ENCODE results near the gene FAM200C. TPM values are rescaled to one million over a fixed set of nuclear protein-coding genes. Genes with fewer than 3 reads are reported as not detected.
A peak's percentile ranks its signal among the peaks of the same experiment; 100 is the strongest.

Gene FAM200C
- total and polyA plus RNA-seq, 11 donors: 2.2 to 5.0 (median 3.4) TPM

DNA sequence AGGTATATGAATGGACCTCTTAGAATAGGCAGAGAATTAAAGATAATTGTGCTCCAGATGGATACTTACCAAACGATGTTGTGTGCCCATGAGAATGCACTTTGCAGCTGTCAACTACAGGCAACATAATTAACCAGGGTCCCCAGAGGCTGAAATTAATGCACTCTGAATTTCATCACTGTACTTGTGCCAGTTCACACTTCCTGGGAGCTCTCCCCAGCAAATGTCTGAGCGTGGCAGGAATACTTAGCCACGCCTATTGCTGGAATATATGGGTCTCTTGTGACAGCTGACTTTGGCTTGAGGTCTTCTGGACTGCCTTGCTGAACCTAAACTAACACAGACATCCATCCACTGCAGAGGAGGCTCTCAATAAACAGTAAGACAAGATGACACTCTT, 17.5 kb downstream of the FAM200C start:
- H3K9me3 ChIP-seq: peaks cover 0 to 9% (median 4%) of the 10 kb centered on the region in 12 donors
- no peaks in the 10 kb centered on the region for H3K27me3 ChIP-seq
- no peaks in the 10 kb centered on the region for H3K36me3 ChIP-seq
- intact Hi-C loops (cut with DNase I): loop anchor here in 1 of 10 donors (10.0 kb wide), 1 partner anchor 358 kb away; no protein-coding TSS in a partner anchor
- H3K4me3 ChIP-seq: no peak overlapping the region
- DNase-seq: no peak
- TF ChIP-seq, protein P1, sequence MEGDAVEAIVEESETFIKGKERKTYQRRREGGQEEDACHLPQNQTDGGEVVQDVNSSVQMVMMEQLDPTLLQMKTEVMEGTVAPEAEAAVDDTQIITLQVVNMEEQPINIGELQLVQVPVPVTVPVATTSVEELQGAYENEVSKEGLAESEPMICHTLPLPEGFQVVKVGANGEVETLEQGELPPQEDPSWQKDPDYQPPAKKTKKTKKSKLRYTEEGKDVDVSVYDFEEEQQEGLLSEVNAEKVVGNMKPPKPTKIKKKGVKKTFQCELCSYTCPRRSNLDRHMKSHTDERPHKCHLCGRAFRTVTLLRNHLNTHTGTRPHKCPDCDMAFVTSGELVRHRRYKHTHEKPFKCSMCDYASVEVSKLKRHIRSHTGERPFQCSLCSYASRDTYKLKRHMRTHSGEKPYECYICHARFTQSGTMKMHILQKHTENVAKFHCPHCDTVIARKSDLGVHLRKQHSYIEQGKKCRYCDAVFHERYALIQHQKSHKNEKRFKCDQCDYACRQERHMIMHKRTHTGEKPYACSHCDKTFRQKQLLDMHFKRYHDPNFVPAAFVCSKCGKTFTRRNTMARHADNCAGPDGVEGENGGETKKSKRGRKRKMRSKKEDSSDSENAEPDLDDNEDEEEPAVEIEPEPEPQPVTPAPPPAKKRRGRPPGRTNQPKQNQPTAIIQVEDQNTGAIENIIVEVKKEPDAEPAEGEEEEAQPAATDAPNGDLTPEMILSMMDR (IDR thresholded peaks at IDR 0.05): no peak
- no peak for TF ChIP-seq POLR2A (IDR thresholded peaks at IDR 0.05)
- ATAC-seq: no peak
- peaks cover 0 to 12% (median 0%) of the 10 kb centered on the region in 12 donors for H3K4me1 ChIP-seq
- WGBS, 4 donors: 61 to 71% (median 64%) methylated on average over 3 of the region's 3 CpGs
- H3K27ac ChIP-seq: no peak overlapping the region

DNA sequence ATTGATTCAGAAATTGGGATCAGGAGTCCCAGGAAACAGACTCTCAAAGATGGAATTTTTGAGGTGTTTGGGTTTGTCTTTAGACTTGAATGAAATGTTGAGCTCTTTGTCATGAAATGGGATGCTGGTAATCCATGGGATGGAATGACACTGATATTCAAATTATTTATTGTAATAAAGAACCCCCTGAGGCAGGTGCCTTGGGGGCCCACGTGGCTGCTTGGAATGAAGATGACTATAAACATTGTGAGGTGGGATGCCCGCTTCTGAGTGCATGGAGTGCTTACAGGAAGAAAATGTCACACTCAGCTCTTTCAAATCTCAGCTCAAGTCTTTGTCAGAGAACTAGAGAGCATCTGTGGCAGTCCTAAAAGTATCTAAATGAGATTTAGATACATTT, 19.8 kb downstream of the FAM200C start:
- TF ChIP-seq, protein P1 (IDR thresholded peaks at IDR 0.05): no peak
- no peak for DNase-seq
- 81 to 89% (median 84%) methylated on average over 2 of the region's 2 CpGs for WGBS, 4 donors
- Histone ChIP-seq H3K27me3 (no peaks in the 10 kb centered on the region), H3K4me1 (peaks cover 0 to 12% (median 0%) of the 10 kb centered on the region in 12 donors), H3K4me3 (no peak overlapping the region), H3K27ac (no peak overlapping the region), H3K36me3 (no peaks in the 10 kb centered on the region), H3K9me3 (no peaks in the 10 kb centered on the region)
- intact Hi-C loops (cut with DNase I): loop anchor here in 1 of 10 donors (10.0 kb wide), 1 partner anchor 355 kb away; no protein-coding TSS in a partner anchor
- ATAC-seq: no peak

DNA sequence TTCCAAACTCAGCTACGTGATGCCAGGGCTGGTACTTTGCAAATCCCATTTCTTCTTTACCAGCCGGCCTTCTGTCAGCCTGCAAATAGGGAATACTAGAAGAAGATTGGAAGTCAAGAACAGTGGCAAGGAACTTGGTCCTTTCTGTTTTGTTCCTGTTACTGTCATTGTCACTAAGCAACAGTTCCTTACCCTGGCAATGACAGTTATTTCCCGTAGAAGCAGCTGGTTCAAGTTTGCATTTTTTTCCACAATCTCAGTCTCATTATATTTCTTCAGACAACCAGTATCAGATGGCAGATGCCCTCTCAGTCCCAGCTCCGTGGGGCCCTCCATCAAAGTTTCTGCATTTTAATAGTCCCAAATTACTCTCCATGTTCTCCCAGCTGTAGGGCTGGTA, 20.3 kb downstream of the FAM200C start:
- peaks cover 0 to 12% (median 0%) of the 10 kb centered on the region in 12 donors for H3K4me1 ChIP-seq
- 45 to 57% (median 54%) methylated on average over 4 of the region's 4 CpGs for WGBS, 4 donors
- ATAC-seq (peak in 1 of 4 donors; percentile 42), DNase-seq (no peak)
- no peaks in the 10 kb centered on the region for H3K36me3 ChIP-seq
- no peaks in the 10 kb centered on the region for H3K9me3 ChIP-seq
- no peaks in the 10 kb centered on the region for H3K27me3 ChIP-seq
- intact Hi-C loops (cut with DNase I): no loop called here
- no peak overlapping the region for H3K27ac ChIP-seq
- no peak overlapping the region for H3K4me3 ChIP-seq
- TF ChIP-seq, protein P1 (IDR thresholded peaks at IDR 0.05): no peak
- no peak for TF ChIP-seq POLR2A (IDR thresholded peaks at IDR 0.05)

DNA sequence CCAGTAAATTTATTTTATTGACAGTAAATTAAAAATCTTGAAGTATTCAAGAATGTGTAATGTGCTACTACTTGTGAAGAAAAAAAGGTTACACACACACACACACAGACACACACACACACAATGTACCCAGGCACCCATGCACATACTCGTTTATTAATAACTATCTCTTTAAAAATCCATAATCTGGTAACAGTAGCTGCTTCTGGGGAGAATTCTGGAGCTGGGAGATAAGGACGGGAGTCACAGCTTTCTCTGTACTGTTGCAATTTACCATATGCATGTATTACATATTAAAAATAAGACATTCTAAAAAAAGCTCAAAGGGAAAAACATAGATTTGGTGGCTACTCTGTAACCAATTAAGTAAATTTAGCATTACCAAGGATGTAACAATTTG, 21.5 kb downstream of the FAM200C start:
- DNase-seq (no peak), ATAC-seq (no peak)

More for the DNA sequence above, 21.5 kb downstream of the FAM200C start:
- Histone ChIP-seq H3K27me3 (peaks cover 0 to 2% (median 0%) of the 10 kb centered on the region in 9 donors), H3K27ac (no peak overlapping the region), H3K9me3 (no peaks in the 10 kb centered on the region), H3K4me1 (peaks cover 0 to 12% (median 0%) of the 10 kb centered on the region in 12 donors), H3K4me3 (no peak overlapping the region), H3K36me3 (no peaks in the 10 kb centered on the region)
- intact Hi-C loops (cut with DNase I): no loop called here
- 60 to 69% (median 62%) methylated on average over 2 of the region's 2 CpGs for WGBS, 4 donors
- TF ChIP-seq, protein P1 (IDR thresholded peaks at IDR 0.05): no peak
- TF ChIP-seq POLR2A (IDR thresholded peaks at IDR 0.05): no peak

Data from heart left ventricle (tissue), 16 donors.